ENCODE measurements around the gene SPATA3.
"Not testable (repeated sequence)": the region's sequence is repeated elsewhere in the genome, so short reads cannot be mapped to it uniquely, and the experiment has no call there.

Gene SPATA3

GRCh38 chr2:230999477-230999876, 3.6 kb downstream of the SPATA3 start:
- DNase-seq = no peak

- DNase-seq = no peak
These were observed 4.4 kb downstream of the SPATA3 start for GRCh38 chr2:231000211-231000904.

- no peak for DNase-seq
These were observed 5.1 kb downstream of the SPATA3 start for GRCh38 chr2:231001036-231001435.

GRCh38 chr2:231001921-231002320, 6.0 kb downstream of the SPATA3 start:
- DNase-seq = no peak

DNA sequence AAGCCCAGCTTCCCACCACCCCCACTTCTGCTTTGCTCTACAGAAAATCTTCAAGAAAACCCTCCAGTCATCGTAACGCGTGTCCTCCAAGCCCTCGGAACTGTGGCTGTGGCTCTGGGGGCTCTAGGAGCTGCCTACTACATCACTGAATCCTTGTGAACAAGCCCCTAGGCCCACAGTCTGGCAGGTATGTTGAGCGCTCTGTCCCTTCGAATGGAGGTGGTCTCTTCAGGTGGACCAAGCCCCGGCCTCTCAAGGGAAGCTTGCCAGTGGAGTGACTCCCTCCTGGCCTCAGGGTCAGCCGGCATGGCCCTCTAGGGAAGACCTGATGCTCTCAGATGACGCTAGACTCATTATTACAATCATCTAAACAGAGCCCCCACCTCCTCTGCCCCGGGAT, 6.7 kb downstream of the SPATA3 start:
- no peak for DNase-seq

- no peak for DNase-seq
These were observed 7.3 kb downstream of the SPATA3 start for GRCh38 chr2:231003186-231003585.

DNA sequence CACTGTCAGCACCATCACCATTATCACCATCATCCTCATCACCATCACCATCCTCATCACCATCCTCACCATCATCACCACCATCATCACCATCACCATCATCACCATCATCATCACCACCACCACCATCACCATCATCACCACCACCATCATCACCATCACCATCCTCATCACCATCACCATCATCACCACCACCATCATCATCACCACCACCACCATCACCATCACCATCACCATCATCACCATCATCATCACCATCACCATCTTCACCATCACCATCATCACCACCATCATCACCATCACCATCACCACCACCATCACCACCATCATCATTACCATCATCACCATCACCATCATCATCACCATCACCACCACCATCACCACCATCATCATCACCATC, 9.0 kb downstream of the SPATA3 start:
- DNase-seq = not testable (repeated sequence)

GRCh38 chr2:231007286-231008098, 11.6 kb downstream of the SPATA3 start:
- DNase-seq = no peak

GRCh38 chr2:231008131-231008530, 12.2 kb downstream of the SPATA3 start:
- DNase-seq = no peak

DNA sequence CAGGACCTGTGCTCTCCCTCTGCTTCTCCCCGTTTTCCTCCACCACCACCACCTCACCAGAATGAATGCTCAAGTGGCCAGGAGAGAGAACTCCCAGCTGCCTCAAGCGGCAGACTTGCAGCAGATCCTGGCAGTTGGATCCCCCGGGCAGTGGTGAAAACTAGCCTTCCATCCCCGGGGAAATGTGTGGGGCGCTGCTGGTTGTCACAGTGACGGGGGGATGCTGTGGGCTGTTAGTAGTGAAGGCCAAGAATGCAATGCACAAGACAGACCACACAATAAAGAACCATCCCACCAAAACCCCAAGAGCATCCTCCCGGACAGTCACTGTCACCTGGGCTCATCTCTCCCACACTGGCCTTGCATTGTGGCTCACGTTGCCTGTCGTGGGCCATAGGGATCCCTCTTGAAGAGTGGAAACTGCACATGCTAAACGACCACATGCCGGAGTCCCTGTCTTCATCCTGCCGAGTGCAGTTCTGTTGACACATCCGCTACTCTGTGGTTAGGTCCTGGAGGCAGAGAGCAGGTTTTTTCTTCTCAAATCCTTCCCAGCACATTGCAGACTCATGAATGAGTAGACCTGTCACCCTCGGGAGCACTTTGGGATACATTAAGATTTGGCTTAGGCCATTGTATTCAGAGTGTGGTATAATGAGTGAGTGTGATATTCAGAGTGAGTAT, 13.5 kb downstream of the SPATA3 start:
- DNase-seq = no peak

GRCh38 chr2:231010201-231010730, 14.3 kb downstream of the SPATA3 start:
- DNase-seq = no peak

DNA sequence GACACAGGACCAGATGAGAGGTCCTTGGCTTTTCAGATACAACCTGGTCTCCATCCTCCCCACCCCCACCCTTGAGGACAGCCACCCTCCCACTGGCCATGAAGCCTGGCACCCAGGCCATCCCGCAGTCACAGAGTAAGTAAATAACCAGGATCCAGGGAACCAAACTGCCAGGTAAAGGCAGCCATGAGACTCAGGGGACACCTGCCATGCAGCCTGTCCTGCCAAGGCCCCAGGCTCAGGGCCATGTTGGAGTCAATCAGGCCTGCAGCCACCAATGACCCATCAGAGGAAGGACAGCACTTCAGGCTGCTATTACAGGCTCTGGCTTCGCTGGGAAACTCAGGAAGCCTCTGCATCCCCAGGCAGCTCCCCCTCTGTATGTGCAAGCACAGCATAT, 15.6 kb downstream of the SPATA3 start:
- DNase-seq = no peak

- no peak for DNase-seq
These were observed 16.5 kb downstream of the SPATA3 start for GRCh38 chr2:231012463-231012862.

DNA sequence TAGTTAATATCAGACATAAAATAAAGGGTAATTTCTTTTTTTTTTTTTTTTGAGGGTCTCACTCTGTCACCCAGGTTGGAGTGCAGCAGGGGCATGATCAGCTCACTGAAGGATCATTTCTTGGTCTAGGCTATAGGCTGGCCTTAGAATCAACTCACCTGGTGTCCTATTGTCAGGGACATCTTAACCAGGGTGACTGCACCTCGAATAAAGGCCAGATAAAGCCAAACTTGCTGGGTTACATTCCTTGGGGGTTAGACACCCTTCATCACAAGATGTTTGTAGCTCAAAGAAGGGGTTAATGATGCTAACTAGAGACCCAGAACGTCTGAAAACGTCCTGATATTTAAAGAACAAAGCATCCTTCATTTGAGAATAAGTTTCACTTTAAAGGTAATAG, 17.9 kb downstream of the SPATA3 start:
- no peak for DNase-seq

DNA sequence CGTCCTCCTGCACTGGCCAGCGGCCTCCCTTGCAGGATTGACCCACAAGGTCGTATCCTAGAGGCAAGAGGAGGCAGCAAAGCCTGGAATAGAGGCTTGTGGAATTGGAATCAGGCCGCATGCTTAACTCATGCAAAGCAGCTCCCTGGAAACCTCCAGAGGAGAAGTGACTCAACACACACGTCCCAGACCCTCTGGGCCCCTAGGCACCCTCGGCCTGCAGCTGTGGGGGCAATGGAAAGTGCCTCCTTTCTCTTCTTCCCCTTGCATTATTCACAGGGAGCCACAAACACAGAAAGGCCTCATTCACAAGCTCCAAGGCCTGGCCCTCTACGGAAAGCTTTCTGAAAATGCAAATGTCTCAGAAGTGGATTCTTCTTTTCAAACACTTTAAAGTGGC, 19.6 kb downstream of the SPATA3 start:
- DNase-seq = no peak

DNA sequence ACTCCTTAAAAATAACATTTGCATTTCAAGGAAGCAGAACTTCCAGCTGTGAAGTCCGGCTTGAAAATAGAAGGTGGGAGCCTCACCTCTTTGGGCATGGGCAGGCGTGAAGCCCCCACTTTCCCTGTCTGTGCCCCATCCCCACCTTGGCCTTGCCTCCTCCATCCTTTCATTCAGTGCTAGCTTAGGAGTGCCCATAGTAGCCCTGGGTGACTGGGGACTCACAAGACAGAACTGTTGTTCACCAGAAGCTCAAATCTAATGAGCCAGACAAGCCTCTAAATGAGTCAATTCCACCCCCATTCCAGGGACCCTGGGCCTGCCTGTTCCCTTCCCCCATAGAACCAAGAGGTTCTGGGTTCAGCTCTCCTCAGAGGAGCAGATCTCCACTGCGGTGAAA, 20.0 kb downstream of the SPATA3 start:
- no peak for DNase-seq

DNA sequence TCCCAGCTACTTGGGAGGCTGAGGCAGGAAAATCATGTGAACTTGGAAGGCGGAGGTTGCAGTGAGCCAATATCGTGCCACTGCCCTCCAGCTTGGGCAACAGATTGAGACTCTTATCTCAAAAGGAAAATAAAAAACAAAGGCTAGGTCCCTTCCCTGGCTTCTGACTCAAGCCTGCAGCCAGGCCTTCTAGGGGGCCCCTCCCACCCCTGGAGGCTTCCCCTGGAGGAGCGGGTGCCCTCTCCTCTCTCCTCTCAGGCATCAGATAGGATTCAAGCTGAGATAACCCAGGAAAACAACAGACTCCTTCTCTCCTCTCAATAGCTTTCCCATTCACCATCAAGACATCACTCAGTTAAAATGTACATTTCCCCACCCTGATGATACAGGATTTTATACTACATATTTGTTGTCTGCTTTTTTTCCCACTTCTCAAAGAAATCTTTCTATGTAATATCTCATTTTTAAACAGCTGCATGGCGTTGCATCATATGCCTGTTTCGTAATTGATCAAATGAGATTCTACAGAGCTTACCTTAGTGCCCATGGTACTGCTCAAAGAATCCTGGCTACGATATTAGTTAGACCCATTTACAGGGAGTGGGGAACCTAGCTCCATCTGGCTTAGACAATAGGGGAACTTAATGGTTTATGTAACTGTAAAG, 20.8 kb downstream of the SPATA3 start:
- DNase-seq = no peak

- DNase-seq = no peak
These were observed 21.3 kb downstream of the SPATA3 start for GRCh38 chr2:231017231-231017598.

GRCh38 chr2:231018184-231018583, 22.3 kb downstream of the SPATA3 start:
- DNase-seq = no peak

GRCh38 chr2:231025059-231025458, 29.1 kb downstream of the SPATA3 start:
- DNase-seq = not testable (repeated sequence)

GRCh38 chr2:231028889-231029288, 33.0 kb downstream of the SPATA3 start:
- DNase-seq = no peak

DNA sequence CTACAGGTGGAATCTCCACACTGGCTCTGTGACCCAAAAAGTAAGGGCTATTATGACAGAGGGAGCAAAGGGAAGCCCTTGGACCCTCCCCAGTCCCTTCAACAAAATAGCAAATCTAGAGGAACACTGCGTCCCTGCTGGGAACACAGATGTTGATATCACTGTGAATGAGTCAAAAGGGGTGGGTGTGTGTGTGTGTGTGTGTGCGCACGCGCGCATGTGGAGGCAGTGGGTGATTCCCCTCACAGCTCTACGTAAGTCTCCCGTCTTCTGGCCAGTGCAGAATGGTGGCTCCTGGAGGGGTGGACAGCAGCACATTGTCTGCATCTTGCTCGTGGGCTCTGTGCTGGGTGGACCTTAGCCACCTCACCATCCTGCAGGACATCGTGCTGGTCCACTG, 33.6 kb downstream of the SPATA3 start:
- no peak for DNase-seq

- no peak for DNase-seq
These were observed 34.8 kb downstream of the SPATA3 start for GRCh38 chr2:231030725-231031124.

Measured in NCI-H146 (cell line).